RWPE1 (cell line): ENCODE measurements around the gene LIFR.

Experiments
- CTCF ChIA-PET: fragments of 350-600 bp; sonication (Branson Sonifier 250); formaldehyde crosslinking; extraction: SDS; loops from one replicate; lab custom pipeline; 2021; lab: Yijun Ruan, JAX
- POLR2A ChIA-PET: fragments of 400-600 bp; formaldehyde crosslinking; extraction: SDS; loops from one replicate; lab custom pipeline; 2020; ENCODE audit warnings: antibody characterized with exemption; ENCODE audit not compliant: low non-redundant PET; lab: Yijun Ruan, JAX
- DNase-seq: peaks from one replicate; pipeline ENCODE4 v3.0.0; 2012; ENCODE audit warnings: low spot score
- H3K27ac ChIP-seq: fragments of 450-650 bp; 2 replicates; pipeline ENCODE4 v1.5.1; 2017
- TF ChIP-seq, protein P1 (sequence below): fragments of 450-650 bp; conservative IDR thresholded peaks from 2 replicates; pipeline ENCODE4 v1.5.1; 2017; ENCODE audit warnings: low read depth, mild to moderate bottlenecking

The LIFR gene

DNA sequence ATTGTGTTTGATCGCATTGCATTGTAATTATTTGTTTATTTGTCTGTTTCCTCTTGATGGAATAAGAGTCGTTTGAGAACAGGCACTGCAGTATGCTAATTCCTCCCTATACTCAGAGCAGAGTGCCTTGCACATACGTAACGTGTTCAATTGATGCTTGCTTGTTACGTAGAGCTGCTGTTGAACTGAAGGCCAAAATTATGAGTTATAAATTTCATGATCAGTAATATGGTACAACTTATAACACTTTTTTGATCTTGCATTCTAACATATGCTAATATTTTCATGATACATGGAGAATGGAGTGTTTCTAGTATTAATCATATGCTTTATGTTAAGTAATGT, 26.5 kb upstream of the LIFR start:
- H3K27ac ChIP-seq, result no peak overlapping the region
- no peak for DNase-seq
- TF ChIP-seq, protein P1, sequence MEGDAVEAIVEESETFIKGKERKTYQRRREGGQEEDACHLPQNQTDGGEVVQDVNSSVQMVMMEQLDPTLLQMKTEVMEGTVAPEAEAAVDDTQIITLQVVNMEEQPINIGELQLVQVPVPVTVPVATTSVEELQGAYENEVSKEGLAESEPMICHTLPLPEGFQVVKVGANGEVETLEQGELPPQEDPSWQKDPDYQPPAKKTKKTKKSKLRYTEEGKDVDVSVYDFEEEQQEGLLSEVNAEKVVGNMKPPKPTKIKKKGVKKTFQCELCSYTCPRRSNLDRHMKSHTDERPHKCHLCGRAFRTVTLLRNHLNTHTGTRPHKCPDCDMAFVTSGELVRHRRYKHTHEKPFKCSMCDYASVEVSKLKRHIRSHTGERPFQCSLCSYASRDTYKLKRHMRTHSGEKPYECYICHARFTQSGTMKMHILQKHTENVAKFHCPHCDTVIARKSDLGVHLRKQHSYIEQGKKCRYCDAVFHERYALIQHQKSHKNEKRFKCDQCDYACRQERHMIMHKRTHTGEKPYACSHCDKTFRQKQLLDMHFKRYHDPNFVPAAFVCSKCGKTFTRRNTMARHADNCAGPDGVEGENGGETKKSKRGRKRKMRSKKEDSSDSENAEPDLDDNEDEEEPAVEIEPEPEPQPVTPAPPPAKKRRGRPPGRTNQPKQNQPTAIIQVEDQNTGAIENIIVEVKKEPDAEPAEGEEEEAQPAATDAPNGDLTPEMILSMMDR, result no peak
- CTCF ChIA-PET, result no interaction called here
- POLR2A ChIA-PET, result no interaction called here

DNA sequence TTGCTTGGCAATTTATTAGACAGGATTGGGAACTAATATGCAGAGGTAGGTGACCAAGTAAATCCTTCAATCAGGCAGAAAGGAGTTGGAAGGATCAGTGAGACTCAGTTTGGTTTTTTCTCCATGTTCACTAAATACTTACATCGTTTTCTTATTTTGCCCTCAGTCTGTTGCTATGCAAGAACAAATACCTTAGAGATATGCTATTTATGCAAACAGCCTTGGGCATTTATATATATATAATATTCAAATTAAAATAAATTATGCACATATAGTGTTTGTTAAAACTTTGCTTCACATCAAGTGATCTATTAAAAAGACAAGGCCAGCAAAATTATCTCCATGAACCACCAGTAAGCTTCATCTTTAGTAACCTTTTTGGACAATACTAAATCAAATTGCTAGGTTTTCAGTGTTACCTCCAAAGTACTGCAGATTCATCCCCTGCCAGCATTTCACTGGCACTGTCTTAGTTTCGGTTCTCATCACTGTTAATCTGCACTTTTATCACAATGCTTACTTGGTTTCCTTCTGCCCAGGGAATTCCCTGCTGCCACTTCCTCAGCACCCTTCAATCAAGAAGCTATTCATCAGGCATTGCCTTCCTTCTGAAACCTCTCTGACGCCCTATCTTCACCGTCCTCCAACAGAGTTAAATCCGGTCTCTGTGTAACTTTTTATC, 26.0 kb upstream of the LIFR start:
- TF ChIP-seq, protein P1, result no peak
- ChIA-PET POLR2A (no interaction called here), CTCF (no interaction called here)
- no peak overlapping the region for H3K27ac ChIP-seq
- DNase-seq, result no peak

DNA sequence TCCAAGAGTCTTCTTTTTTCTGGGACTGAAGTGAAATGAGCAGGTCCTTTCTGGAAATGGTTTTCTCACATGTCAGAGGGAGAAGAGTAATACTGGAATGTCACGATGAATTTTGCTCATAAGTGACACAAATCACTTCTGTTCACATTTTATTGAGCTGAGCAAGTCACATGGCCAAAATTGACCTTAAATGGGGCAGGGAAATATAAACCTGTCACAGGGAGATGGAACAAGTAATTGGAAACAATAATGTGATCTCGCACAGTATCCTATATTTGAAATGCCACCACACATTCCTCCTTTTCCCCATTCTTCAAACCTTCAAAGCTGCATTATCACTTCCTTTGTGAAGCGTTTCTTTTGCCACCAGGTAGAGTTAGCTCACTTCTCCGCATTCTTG, 25.2 kb upstream of the LIFR start:
- CTCF ChIA-PET, result interaction anchor here (0.6 kb wide), 1 partner anchor 701 kb away, joined by 5 read pairs; no protein-coding TSS in a partner anchor
- H3K27ac ChIP-seq, result no peak overlapping the region
- TF ChIP-seq, protein P1, result no peak
- POLR2A ChIA-PET, result no interaction called here
- no peak for DNase-seq

DNA sequence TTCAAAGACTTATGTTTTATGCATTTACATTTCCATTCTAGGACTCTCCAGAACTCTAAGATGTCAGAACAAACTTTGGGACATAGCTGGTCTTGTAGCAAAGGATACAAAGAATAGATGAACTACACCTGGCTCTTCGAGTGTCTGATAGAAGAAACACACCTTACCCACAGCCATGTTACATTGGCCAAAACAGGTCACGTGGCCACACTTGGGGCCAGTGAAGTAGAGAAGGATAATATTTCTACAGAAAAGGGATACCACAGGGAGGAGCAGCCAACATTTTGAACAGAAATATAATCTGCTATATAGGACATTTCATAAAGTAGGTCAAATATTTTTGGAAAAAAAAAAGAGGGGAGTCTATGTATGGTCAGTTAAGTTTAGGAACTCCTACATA, 22.7 kb upstream of the LIFR start:
- TF ChIP-seq, protein P1, result no peak
- ChIA-PET POLR2A (no interaction called here), CTCF (interaction anchor here (0.8 kb wide), 1 partner anchor 17 kb away, joined by 5 read pairs; no protein-coding TSS in a partner anchor)
- no peak overlapping the region for H3K27ac ChIP-seq
- no peak for DNase-seq

DNA sequence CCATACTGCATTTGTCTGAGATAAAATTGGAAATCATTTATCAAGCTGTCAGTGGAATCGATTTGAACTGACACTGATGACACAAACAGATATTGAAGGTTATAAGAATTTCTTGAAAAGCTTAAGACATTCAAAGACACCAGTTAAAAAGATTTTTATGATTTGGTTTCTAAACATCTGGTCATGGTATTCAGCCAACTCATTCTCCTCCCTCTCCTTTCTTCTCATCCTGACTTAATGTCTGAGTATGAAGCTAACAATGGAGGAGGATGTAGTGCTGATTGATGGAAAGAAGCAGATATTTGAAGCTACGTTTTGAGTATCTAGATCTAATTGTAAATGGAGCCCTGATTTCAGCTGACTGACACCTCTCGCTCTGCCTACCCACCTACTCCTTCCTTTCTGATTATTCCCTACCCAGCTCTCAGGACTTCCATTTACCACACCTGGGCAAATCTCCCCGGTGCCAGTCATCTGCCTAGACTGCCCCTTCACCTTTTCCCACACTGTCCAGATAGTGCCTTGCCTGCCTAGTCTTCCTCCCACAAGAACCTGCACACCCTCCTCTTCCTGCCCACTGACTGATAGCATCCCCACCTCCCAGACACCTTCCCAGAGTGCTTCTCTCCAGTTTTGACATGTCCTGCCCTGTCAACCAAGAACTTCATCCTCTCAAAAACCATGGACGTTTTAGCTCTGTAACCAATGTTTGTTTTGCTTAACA, 20.7 kb upstream of the LIFR start:
- DNase-seq, result no peak
- ChIA-PET CTCF (interaction anchor here (0.7 kb wide), 2 partner anchors 75 to 524 kb away, joined by 3 to 8 read pairs; no protein-coding TSS in a partner anchor), POLR2A (no interaction called here)
- H3K27ac ChIP-seq, result no peak overlapping the region
- TF ChIP-seq, protein P1, result no peak

DNA sequence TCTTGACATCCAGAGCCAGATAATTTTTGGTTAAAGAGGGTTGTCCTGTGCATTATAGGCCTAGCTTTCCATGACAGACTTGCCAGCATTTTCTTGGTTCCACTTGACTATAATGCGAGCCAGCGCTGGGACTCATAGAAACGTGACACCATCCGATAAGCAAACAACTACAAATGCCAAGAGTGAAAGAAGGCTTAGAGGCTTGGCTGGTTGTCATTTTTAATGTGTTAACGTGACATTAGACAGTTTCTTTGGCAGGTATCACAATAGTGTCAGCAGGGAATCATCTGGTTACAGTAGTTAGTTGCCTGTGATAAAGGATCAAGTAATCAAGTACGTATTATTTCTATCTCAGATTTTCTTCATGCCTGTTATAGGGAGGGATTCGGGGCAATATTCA, 20.0 kb upstream of the LIFR start:
- no peak for DNase-seq
- CTCF ChIA-PET, result interaction anchor here (0.7 kb wide), 1 partner anchor 524 kb away, joined by 3 read pairs; no protein-coding TSS in a partner anchor
- no peak overlapping the region for H3K27ac ChIP-seq
- TF ChIP-seq, protein P1, result no peak
- POLR2A ChIA-PET, result no interaction called here
